ENCODE data around the gene PARVG. TPM values are rescaled to one million over a fixed set of nuclear protein-coding genes. Genes with fewer than 3 reads are reported as not detected.

The PARVG gene
- total RNA-seq, 4 donors from 2014 or later = 5.0 to 25.3 (median 8.4) TPM

DNA sequence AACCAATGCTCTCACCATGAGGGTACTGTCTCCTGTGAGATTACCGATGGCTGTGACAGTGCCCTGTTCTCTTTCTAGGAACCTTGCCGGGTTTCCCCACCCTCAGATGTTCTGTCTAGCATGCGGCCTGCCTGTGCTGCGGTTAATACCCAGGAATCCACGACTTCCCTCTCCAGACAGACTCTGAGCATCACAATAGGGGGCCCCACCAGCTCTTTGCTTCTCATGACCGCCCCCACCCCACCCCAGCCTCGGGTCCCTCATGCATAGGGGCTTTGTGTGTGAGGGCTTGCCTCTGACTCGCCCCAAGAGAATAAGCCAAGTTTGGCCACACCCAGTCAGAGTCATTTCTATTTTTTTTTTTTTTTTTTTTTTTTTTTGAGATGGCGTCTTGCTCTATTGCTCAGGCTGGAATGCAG is 10.3 kb downstream of the PARVG start:
- no peak for DNase-seq
- Histone ChIP-seq H3K4me1 (no peaks in the 10 kb centered on the region), H3K27ac (no peak overlapping the region), H3K9me3 (no peaks in the 10 kb centered on the region), H3K27me3 (no peaks in the 10 kb centered on the region), H3K36me3 (no peaks in the 10 kb centered on the region), H3K4me3 (no peak overlapping the region)
- intact Hi-C loops (cut with DNase I; ENCODE audit: low total_unique reads) = no loop called here
- TF ChIP-seq, protein P1, sequence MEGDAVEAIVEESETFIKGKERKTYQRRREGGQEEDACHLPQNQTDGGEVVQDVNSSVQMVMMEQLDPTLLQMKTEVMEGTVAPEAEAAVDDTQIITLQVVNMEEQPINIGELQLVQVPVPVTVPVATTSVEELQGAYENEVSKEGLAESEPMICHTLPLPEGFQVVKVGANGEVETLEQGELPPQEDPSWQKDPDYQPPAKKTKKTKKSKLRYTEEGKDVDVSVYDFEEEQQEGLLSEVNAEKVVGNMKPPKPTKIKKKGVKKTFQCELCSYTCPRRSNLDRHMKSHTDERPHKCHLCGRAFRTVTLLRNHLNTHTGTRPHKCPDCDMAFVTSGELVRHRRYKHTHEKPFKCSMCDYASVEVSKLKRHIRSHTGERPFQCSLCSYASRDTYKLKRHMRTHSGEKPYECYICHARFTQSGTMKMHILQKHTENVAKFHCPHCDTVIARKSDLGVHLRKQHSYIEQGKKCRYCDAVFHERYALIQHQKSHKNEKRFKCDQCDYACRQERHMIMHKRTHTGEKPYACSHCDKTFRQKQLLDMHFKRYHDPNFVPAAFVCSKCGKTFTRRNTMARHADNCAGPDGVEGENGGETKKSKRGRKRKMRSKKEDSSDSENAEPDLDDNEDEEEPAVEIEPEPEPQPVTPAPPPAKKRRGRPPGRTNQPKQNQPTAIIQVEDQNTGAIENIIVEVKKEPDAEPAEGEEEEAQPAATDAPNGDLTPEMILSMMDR (IDR thresholded peaks at IDR 0.05) = no peak
- TF ChIP-seq POLR2A (IDR thresholded peaks at IDR 0.05) = no peak

DNA sequence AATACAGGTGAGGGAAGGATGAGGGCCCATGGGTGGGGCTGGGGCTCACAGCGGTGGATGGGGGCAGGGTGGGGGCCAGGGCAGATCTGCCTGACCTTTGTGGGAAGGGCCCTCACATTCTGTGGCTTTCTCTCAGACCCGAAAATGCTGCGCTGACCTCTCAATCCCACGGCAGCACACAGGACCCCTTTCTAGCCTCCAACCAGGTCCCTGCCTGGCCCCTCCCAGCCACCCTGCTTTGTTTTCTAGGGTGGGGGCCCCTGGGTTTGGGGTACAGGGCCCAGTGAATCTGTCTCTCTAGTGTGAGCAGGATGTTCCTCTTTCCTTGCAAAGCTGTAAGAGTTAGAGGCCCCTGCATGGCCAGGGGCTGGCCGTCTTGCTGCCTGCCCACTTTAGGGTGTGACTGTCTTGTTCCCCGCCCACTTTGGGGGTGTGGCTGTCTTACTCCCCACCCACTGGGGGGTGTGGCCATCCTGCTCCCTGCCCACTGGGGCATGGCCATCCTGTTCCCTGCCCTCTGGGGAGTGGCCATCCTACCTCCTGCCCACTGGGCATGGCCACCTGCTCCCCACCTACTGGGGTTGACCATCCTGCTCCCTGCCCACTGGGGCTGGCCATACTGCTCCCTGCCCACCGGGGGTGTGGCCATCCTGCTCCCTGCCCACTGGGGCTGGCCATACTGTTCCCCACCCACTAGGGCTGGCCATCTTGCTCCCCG is 11.5 kb downstream of the PARVG start:
- DNase-seq = no peak
- intact Hi-C loops (cut with DNase I; ENCODE audit: low total_unique reads) = no loop called here
- H3K27me3 ChIP-seq = no peaks in the 10 kb centered on the region
- no peaks in the 10 kb centered on the region for H3K9me3 ChIP-seq
- no peak overlapping the region for H3K4me3 ChIP-seq
- TF ChIP-seq POLR2A (IDR thresholded peaks at IDR 0.05) = no peak
- TF ChIP-seq, protein P1 (IDR thresholded peaks at IDR 0.05) = no peak
- no peak overlapping the region for H3K27ac ChIP-seq
- no peaks in the 10 kb centered on the region for H3K36me3 ChIP-seq
- H3K4me1 ChIP-seq = no peaks in the 10 kb centered on the region

DNA sequence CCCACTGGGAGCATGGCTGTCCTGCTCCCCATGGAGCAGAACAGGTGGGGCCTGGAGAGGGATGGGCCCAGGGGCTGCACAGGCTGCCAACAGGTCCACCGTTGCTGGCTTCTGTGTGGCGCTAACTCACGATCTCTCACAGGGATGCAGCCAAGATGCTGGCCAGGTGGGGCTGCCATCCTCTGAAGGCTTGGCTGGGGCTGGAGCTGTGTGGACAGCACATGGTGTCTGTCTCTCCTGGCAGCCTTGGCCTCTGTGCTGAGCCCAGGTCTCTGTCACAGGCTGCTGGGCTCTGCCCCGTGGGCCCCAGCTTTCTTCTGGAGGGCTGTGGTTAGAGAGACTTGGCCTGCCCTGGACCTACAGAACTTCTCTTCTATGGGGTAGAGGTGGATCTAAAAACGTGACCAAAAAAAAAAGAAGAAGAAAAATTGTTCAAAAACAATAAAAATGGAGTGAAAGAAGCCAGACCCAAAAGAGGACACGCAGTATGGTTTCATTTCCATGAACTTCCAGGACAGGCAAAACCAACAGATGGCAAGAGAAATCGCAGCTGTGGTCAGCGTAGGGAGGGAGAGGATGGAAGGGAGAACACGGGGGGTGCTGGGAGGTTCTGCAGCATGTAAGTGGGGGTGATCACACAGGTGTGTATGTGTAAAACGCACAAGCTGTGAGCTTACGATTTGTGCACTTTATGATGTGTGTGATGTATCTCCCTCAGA is 12.2 kb downstream of the PARVG start:
- Histone ChIP-seq H3K36me3 (no peaks in the 10 kb centered on the region), H3K27ac (no peak overlapping the region), H3K4me3 (no peak overlapping the region), H3K27me3 (no peaks in the 10 kb centered on the region), H3K9me3 (no peaks in the 10 kb centered on the region), H3K4me1 (no peaks in the 10 kb centered on the region)
- DNase-seq = no peak
- TF ChIP-seq, protein P1 (IDR thresholded peaks at IDR 0.05) = no peak
- no peak for TF ChIP-seq POLR2A (IDR thresholded peaks at IDR 0.05)
- intact Hi-C loops (cut with DNase I; ENCODE audit: low total_unique reads) = no loop called here

DNA sequence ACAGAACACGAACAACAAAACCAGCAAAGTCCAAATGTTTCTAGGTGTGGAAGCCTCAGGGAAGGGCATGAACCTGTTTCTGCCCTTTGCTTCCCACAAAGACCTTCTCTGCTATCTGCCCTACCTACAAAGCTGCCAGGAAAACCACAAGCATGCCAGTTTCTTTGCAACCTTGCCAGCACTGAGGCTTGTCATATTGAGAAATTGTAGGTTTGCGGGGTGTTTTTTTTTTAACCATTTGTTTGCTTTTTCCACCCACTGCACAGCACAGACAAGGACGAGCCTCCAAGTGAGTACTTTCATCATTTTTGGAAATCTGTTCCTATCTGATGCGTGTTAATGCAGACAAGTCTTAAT is 12.8 kb downstream of the PARVG start:
- Histone ChIP-seq H3K4me3 (no peak overlapping the region), H3K27me3 (no peaks in the 10 kb centered on the region), H3K27ac (no peak overlapping the region), H3K36me3 (no peaks in the 10 kb centered on the region), H3K4me1 (no peaks in the 10 kb centered on the region), H3K9me3 (no peaks in the 10 kb centered on the region)
- TF ChIP-seq, protein P1 (IDR thresholded peaks at IDR 0.05) = no peak
- no peak for TF ChIP-seq POLR2A (IDR thresholded peaks at IDR 0.05)
- intact Hi-C loops (cut with DNase I; ENCODE audit: low total_unique reads) = no loop called here
- no peak for DNase-seq

DNA sequence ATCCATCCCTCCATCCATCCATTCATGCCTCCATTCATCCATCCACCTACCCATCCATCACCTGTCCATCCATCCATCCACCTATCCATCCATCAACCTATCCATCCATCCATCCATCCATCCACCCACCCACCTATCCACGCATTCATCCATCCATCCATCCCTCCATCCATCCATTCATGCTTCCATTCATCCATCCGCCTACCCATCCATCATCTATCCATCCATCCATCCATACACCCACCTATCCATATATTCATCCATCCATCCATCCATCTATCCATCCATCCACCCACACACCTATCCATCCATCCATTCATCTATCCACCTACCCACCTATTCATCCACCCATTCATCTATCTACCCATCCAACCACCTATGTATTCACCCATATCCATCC is 13.8 kb downstream of the PARVG start:
- Histone ChIP-seq H3K4me3 (no peak overlapping the region), H3K36me3 (no peaks in the 10 kb centered on the region), H3K27ac (no peak overlapping the region), H3K9me3 (no peaks in the 10 kb centered on the region), H3K27me3 (no peaks in the 10 kb centered on the region), H3K4me1 (no peaks in the 10 kb centered on the region)
- no peak for DNase-seq
- intact Hi-C loops (cut with DNase I; ENCODE audit: low total_unique reads) = no loop called here
- TF ChIP-seq, protein P1 (IDR thresholded peaks at IDR 0.05) = no peak
- TF ChIP-seq POLR2A (IDR thresholded peaks at IDR 0.05) = no peak

Data from uterus (tissue), 4 donors.